H54 (cell line): ENCODE measurements around the gene ZSWIM7.

Source experiments
- DNase-seq: peaks from one replicate; pipeline ENCODE4 v3.0.0; 2011; ENCODE audit warnings: low spot score, mixed read lengths; ENCODE audit not compliant: insufficient read length
- FAIRE-seq: peaks from 3 replicates; lab custom pipeline; 2011; peaks lifted over from hg19 to GRCh38; lab: Jason Lieb, UNC
- POLR2A ChIP-seq: IDR thresholded peaks from 2 replicates; pipeline ENCODE4 v1.6.1; 2011; ENCODE audit warnings: low read depth, mild to moderate bottlenecking, low read length

Gene ZSWIM7

DNA sequence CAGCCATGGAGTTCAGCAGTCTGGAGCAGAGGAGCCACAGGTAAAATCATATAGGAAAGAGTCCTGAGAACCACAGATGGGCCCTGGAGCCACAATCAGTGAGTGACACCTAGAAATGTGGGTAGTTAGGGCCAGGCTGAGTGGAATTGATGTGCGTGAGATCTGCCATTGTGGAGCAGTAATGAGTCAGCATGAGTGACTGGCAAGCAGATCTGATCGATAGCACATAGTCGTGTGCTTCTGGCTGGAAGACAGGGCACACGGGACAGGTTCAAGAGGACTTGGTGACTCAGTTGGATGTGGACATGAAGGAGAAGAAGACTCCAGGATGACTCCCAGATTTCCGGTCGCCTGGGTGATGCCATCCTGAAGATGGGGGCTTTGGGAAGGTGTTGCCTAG, 42.3 kb downstream of the ZSWIM7 start:
- FAIRE-seq, result no peak
- no peak for TF ChIP-seq POLR2A
- no peak for DNase-seq

- no peak for TF ChIP-seq POLR2A
- DNase-seq (no peak), FAIRE-seq (no peak)
These were observed 43.5 kb downstream of the ZSWIM7 start for GRCh38 chr17:15955793-15956541.

GRCh38 chr17:15954222-15954621, 45.3 kb downstream of the ZSWIM7 start:
- DNase-seq, result peak; percentile 77
- TF ChIP-seq POLR2A, result no peak
- peak; percentile 71 for FAIRE-seq

DNA sequence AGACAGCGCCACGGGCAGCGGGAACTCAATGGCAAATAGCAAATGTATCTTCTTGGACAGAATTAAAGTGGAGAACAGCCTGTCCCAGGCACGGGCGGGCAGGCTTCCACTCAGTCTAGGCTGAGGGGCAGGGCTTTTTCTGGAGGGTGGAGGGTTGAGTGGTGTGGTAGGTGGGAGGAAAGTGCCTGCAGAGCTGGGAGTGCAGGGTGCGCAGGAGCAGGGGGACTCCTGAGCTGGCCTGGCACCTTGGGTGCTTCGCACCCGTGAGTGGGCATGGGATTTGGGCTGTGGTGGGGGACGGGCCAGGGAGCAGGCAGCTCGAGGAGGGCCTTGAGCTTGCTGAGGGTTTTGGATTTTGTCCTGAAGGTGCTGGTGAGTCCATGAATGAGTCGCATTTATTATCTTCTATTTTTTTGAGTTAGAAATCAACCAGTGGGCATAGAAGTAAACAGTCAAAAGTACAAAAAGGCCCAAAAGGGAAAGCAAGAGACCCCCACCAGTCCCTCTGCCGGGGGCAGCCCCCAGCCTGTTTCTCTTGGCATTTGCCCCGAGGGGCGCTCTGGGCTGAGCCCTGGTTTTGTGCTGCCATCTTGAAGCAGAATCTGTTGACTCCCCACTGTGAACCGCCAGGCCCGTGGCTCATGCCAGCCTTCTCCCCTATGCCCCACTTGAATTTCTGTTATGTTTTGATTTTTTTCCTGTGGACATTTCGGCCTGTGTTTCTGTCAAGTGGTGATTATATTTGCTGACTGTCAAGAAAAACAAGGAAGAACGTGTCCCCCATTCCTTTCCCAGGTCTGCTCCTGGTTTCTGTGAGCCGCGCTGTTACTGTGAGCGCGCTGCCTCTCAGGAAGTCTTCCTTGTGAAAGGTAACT, 46.4 kb downstream of the ZSWIM7 start:
- DNase-seq (no peak), FAIRE-seq (no peak)
- no peak for TF ChIP-seq POLR2A

DNA sequence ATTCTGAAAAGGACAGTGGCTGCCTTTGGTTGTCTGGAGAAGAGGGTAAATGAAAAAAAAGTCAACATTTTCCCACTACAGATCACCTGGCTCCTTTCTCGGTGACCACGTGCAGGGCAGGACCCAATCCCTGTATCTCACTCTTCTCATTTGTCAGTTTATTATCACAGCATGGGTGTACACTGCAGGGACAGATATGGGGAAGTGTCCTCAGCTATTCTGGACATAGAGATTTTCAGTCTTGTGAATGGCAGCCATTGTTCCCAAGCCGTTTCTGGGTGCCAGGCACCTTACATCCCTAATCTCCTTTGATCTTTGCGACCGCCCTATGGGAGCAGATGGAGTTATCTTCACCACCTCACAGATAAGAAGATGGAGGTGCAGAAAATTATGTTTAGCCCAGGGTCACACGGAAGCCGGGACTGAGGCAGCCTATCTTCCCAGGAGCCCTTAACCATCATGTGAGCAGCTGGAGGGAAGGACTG, 47.4 kb downstream of the ZSWIM7 start:
- no peak for FAIRE-seq
- no peak for DNase-seq
- no peak for TF ChIP-seq POLR2A

GRCh38 chr17:15951368-15952047, 48.0 kb downstream of the ZSWIM7 start:
- FAIRE-seq (no peak), DNase-seq (no peak)
- no peak for TF ChIP-seq POLR2A

DNA sequence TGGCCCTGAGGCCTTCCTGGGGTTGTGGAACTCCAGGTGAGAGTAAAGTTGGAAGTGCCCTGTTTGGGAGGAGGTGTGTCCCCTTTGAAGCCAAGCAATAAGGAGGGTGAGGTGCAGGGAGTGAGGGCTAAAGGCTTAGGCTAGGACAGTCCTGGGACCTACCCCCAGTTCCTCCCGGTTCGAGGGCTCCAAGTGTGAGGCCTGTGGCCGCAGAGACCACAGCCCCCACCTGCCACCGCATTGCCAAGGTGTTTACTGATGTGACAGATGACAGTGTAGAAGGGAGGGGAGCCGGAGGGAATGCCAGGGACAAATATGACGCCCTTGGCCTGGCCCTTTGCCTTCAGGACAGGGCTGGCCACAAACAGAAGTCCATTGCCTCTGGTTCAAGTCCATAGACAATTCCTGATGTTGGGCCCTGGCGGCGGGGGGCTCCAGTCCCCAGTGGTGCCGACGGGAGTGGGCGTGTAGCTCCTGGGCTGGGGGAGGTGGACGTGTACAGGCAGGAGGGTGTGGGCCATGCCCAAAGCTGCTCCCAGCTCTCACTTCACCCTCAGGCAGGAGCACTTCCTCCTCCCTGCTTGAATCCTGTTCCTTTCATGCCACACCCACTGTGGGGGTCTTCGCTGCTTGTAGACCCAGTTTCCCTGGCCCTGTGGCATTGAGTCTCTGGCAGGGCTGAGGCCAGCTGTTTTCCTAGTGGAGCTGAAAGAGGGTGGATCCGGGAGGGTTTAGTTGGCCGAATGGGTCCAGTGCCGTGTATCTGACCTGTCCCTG, 51.3 kb downstream of the ZSWIM7 start:
- DNase-seq (no peak), FAIRE-seq (no peak)
- TF ChIP-seq POLR2A, result no peak

DNA sequence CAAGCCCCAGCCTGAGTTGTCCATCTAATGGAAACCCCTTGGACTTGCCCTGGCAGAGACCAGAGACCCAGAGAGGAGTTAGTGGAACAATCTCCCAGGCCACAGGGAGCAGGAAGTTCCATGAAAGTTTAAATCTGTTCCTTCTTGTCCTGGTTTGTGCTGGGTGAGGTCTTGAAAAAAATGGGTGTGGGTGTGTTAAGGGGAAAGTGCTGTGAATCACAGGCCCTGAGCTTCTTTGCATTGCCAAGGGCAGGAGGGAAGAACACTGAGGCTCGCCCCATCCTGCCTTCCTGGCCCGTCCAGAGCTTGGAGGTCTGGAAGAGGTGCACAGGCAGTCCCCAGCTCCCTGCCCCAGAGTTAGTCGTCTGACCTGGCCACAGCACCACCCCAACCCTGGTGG, 52.2 kb downstream of the ZSWIM7 start:
- TF ChIP-seq POLR2A, result no peak
- FAIRE-seq, result no peak
- no peak for DNase-seq

DNA sequence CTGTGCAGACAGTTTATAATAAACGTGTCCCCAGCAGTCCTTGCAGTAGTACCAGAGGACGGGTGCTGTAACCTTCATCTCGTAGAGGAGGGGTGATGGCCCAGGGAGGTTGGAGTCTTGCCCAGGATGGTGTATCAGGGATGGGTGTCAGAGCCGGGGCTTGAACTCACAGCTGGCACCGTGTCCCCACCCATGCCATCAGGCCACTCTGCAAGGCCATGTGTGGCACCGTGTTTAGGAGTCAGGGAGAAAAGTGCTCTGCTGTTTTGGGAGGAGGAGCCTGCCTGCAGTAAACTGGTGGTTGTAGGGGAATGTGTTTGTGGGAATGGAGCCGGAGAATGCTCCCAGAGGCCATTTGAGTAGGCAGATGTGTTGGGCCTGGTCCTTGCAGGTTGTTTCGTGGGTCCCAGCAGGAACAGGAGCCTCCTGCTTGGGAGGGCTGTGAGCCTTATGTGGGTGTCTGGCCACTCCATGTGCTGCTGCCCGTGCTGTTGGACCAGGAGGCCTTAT, 52.8 kb downstream of the ZSWIM7 start:
- TF ChIP-seq POLR2A, result no peak
- no peak for FAIRE-seq
- DNase-seq, result no peak

GRCh38 chr17:15945527-15946191, 53.8 kb downstream of the ZSWIM7 start:
- no peak for FAIRE-seq
- DNase-seq, result no peak
- no peak for TF ChIP-seq POLR2A

DNA sequence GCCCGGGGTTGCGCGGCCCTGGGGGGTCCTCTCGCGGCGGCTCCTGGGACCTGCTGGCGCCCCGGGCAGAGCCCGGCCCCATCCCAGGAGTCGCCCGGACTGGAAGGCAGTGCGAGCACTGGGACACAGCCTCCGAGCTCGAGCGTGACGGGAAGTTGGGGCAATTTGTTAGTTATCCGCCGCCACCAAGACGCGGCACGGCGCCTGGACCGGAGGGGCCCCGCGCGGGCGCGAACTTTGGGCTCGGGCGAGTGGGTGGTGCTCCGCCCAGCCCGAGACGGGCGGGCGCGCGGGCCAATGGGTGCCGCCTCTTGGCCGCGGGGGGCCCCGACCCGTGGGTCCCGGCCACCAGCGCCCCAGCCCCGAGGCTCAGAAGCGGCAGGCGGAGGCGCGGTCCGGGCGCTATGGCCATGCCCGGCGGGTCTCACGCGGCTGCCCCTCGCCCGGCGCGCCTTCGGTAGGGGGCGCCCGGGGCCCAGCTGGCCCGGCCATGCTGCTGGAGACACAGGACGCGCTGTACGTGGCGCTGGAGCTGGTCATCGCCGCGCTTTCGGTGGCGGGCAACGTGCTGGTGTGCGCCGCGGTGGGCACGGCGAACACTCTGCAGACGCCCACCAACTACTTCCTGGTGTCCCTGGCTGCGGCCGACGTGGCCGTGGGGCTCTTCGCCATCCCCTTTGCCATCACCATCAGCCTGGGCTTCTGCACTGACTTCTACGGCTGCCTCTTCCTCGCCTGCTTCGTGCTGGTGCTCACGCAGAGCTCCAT, 54.6 kb downstream of the ZSWIM7 start, which contains the start of gene ADORA2B:
Gene ADORA2B (plus strand): TSS at position 372 of the 768 bp plus-strand sequence. CDS start 119 bp downstream, at position 491.
- no peak for FAIRE-seq

More for the DNA sequence above, 54.6 kb downstream of the ZSWIM7 start, which contains the start of gene ADORA2B:
- peak; percentile 76 for DNase-seq
- TF ChIP-seq POLR2A, result no peak; the same call in none of the 2 replicates
